C4-2B (cell line): ENCODE measurements around the gene PASK.

ENCODE experiments used
- H3K27ac ChIP-seq: fragments of 450-650 bp; 2 replicates; pipeline ENCODE4 v1.5.1; 2017
- CTCF ChIP-seq: fragments of 450-650 bp; conservative IDR thresholded peaks from 2 replicates; pipeline ENCODE4 v1.5.1; 2017; ENCODE audit warnings: mild to moderate bottlenecking
- ZFX ChIP-seq: fragments of 450-650 bp; IDR thresholded peaks from 2 replicates; pipeline ENCODE4 v1.6.1; 2017

PASK gene

GRCh38 chr2:241125626-241126025 is 23.6 kb downstream of the PASK start:
- H3K27ac ChIP-seq, result peak overlapping the region; percentile 92
- TF ChIP-seq ZFX, result no peak
- no peak for TF ChIP-seq CTCF

DNA sequence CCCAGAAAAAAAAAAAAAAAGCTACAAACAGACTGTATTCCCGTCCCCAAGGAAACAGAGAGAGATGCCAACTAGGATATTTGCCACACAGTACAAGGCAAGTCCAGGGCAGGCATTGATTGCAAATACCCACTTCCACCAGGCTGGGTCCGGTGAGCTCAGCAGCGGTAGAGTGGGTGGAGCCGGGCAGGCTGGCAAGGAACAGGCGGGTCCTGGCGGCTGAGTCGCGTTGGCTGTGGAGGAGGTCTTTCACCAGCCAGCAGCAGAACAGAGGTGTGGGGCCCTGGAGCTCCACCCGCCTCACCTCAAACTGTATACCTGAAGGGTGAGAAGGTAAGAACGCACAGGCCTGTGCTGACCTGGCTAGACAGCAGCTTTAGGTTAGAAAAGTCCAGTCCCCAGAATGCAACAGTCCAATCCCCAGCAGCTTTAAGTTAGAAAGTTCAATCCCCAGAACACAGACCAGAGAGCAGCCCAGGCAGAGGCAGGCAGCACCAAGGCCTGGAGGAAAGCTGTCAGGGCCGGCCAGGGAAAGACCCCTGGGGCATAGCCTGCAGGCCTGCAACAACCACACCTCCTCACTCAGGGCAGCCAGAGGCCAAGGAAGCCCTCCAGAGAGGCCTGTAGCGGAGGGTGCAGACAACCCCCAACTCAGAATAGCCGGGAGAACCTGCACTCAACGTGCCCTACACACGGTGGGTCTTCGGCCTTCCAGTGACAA is 25.3 kb downstream of the PASK start:
- H3K27ac ChIP-seq, result peak overlapping the region; percentile 92
- TF ChIP-seq CTCF, result no peak
- no peak for TF ChIP-seq ZFX

GRCh38 chr2:241122376-241123002 is 26.8 kb downstream of the PASK start:
- TF ChIP-seq CTCF, result no peak
- TF ChIP-seq ZFX, result no peak
- peak overlapping the region; percentile 92; the same call in 1 of the 2 replicates for H3K27ac ChIP-seq

DNA sequence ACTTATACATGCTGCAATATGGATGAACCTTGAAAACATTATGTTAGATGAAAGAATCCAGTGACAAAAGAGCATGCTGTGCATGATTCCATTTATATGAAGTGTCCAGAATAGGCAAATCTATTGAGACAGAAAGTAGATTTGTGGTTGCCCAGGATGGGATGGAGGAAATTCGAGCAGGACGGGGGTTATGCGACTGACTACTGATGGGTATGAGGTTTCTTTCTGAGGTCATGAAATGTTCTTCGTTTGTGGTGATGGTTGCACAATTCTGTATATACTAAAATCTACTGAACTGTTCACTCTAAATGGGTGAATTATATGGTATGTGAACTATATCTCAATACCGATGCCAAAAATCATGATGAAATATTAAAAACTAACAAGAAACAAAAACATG is 28.3 kb downstream of the PASK start:
- H3K27ac ChIP-seq, result no peak overlapping the region
- TF ChIP-seq CTCF (no peak), ZFX (no peak)

DNA sequence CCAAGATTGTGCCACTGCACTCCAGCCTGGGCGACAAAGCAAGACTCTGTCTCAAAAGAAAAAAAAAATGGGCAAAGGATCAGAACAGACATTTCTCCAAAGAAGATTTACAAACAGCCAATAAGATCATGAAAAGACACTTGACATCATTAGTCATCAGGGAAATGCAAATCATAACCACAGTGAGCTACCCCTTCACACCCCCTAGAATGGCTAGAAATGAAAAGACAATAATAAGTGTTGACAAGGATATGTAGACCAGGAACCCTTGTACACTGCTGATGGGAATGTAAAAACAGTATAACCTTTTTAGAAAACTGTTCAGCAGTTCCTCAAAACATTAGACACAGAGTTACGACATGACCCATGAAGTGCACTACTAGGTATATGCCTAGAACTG is 28.8 kb downstream of the PASK start:
- TF ChIP-seq CTCF (no peak), ZFX (no peak)
- no peak overlapping the region for H3K27ac ChIP-seq

DNA sequence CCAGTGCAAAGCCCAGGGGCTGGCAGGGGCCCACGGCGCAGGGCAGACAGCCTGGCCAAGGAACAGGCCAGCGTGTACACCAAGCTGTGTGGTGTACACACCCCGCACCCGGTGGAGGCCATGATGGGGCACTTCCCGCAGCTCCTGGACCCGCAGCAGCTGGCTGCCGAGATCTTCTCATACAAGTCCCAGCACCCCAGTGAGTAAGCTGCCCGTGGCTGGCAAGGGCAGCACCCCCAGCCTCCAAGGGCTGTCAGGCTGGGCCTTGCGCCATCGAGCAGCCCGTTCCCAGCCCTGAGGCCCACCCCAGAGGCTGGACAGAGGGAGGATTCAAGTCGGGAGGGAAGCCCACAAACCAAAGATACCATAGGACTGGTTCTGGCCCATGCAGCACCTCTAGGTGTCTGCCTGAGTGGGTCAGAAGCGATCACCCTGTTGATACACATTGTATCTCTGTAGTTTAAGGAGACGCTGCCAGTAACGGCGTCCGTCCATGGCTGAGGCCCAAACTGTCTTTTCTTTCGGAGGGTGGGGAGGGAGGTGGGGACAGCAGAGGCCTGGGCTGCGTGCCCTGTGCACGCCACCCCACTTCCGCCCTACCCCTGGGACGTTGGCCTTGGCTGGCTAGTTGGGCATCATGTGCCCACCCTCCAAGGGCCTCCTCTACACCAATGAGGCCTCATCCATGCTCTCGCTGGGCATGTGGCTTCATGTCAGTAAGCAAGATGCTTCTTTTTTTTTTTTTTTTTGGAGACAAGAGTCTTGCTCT is 30.4 kb downstream of the PASK start:
- TF ChIP-seq CTCF (no peak), ZFX (no peak)
- H3K27ac ChIP-seq, result no peak overlapping the region
